ENCODE results near the gene CCT2. TPM values are rescaled to one million over a fixed set of nuclear protein-coding genes. Genes with fewer than 3 reads are reported as not detected.

The CCT2 gene
- total and polyA plus RNA-seq, 9 of the 15 experiments (the other 6 are each of a cell fraction or from before 2014, with no cell fraction given): 341 to 738 (median 490) TPM

DNA sequence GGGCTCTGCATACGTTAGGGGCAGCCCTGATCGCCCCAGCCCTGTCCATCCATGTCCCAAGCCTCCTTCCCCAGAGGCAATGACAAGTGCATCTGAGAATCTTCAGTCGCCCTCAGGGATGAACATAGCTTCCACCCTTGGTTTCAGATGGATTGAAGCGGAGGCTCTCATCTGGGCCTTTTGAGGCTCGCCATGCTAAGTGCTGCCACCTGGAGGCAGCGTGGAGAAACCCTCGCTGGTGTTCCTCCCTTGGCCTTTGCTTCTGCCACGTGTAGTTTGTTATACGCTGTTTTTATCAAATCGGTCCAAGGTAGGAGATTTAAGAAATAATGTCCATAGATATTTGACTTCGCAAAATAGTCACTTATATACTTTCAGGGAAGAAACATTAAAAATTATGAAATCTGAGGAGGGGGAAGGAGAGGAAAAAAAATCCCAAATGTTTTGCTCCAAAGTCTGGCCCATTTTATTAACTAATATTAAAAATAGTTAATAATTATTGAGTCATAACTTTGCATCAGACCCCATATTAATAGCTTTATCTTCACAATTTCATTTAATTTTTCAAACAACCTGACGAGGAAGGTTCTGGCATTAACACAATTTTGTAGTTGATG, 54.2 kb downstream of the CCT2 start (continued):
- TF ChIP-seq ZNF592 (IDR thresholded peaks at IDR 0.05) (no peak), SETDB1 (IDR thresholded peaks at IDR 0.05; ENCODE audit: low read length) (no peak), THAP12 (CRISPR knock-in tag; IDR thresholded peaks at IDR 0.05) (no peak), KAT2B (IDR thresholded peaks at IDR 0.05; ENCODE audit: low read depth, low read length) (no peak), ZNF24 (IDR thresholded peaks at IDR 0.05) (no peak), ZNF561 (CRISPR knock-in tag; conservative IDR thresholded peaks at IDR 0.05) (no peak), SP1 (CRISPR knock-in tag; IDR thresholded peaks at IDR 0.05) (no peak), MYBL2 (IDR thresholded peaks at IDR 0.05; ENCODE audit: low read depth) (no peak), MYBL2 (CRISPR knock-in tag; IDR thresholded peaks at IDR 0.05; ENCODE audit: borderline replicate concordance) (no peak), RREB1 (CRISPR knock-in tag; IDR thresholded peaks at IDR 0.05) (no peak), KDM1A (IDR thresholded peaks at IDR 0.05) (no peak), SMARCC2 (IDR thresholded peaks at IDR 0.05; ENCODE audit: low read depth) (no peak), GATAD2B (IDR thresholded peaks at IDR 0.05; ENCODE audit: borderline replicate concordance) (no peak), ID3 (CRISPR knock-in tag; IDR thresholded peaks at IDR 0.05) (no peak), ID3 (tag; IDR thresholded peaks at IDR 0.05) (no peak), HNRNPUL1 (IDR thresholded peaks at IDR 0.05; ENCODE audit: low read length) (no peak)
